ENCODE data around the gene ST8SIA6.
"Not testable (repeated sequence)": the region's sequence is repeated elsewhere in the genome, so short reads cannot be mapped to it uniquely, and the experiment has no call there.

The ST8SIA6 gene

GRCh38 chr10:17344206-17344605, 110.2 kb downstream of the ST8SIA6 start:
- no peak for DNase-seq (ENCODE audit: low spot score)

GRCh38 chr10:17343118-17343517, 111.3 kb downstream of the ST8SIA6 start:
- no peak for DNase-seq (ENCODE audit: low spot score)

- no peak for DNase-seq (ENCODE audit: low spot score)
Observed at GRCh38 chr10:17340144-17340829, 114.1 kb downstream of the ST8SIA6 start.

- DNase-seq (ENCODE audit: low spot score): no peak
Observed at GRCh38 chr10:17335065-17335464, 119.3 kb downstream of the ST8SIA6 start.

- no peak for DNase-seq (ENCODE audit: low spot score)
Observed at GRCh38 chr10:17330501-17330900, 123.9 kb downstream of the ST8SIA6 start.

- DNase-seq (ENCODE audit: low spot score): no peak
Observed at GRCh38 chr10:17326377-17326776, 128.0 kb downstream of the ST8SIA6 start.

GRCh38 chr10:17321957-17322356, 132.4 kb downstream of the ST8SIA6 start:
- not testable (repeated sequence) for DNase-seq (ENCODE audit: low spot score)

- DNase-seq (ENCODE audit: low spot score): no peak
Observed at GRCh38 chr10:17316488-17317170, 137.8 kb downstream of the ST8SIA6 start.

GRCh38 chr10:17309435-17309834, 145.0 kb downstream of the ST8SIA6 start:
- DNase-seq (ENCODE audit: low spot score): no peak

- DNase-seq (ENCODE audit: low spot score): no peak
Observed at GRCh38 chr10:17307123-17307522, 147.3 kb downstream of the ST8SIA6 start.

- no peak for DNase-seq (ENCODE audit: low spot score)
Observed at GRCh38 chr10:17292375-17292774, 162.0 kb downstream of the ST8SIA6 start.

GRCh38 chr10:17290226-17290625, 164.2 kb downstream of the ST8SIA6 start:
- no peak for DNase-seq (ENCODE audit: low spot score)

- no peak for DNase-seq (ENCODE audit: low spot score)
Observed at GRCh38 chr10:17289763-17290162, 164.6 kb downstream of the ST8SIA6 start.

GRCh38 chr10:17286562-17287550, 167.5 kb downstream of the ST8SIA6 start:
- DNase-seq (ENCODE audit: low spot score): no peak

GRCh38 chr10:17282311-17282710, 172.1 kb downstream of the ST8SIA6 start:
- no peak for DNase-seq (ENCODE audit: low spot score)

GRCh38 chr10:17278607-17279240, 175.7 kb downstream of the ST8SIA6 start:
- DNase-seq (ENCODE audit: low spot score): no peak

- DNase-seq (ENCODE audit: low spot score): no peak
Observed at GRCh38 chr10:17276756-17277424, 177.5 kb downstream of the ST8SIA6 start.

- no peak for DNase-seq (ENCODE audit: low spot score)
Observed at GRCh38 chr10:17273403-17273802, 181.0 kb downstream of the ST8SIA6 start.

GRCh38 chr10:17272648-17273047, 181.7 kb downstream of the ST8SIA6 start:
- no peak for DNase-seq (ENCODE audit: low spot score)

Data from germinal center (tissue), 1 donor.